Panc1 (cell line): ENCODE data around the gene POLD3.

ENCODE experiments used
- CTCF ChIP-seq: fragments of 450-650 bp; IDR thresholded peaks from 2 replicates; pipeline ENCODE4 v1.5.1; 2017; ENCODE audit warnings: mild to moderate bottlenecking
- POLR2AphosphoS5 ChIP-seq: IDR thresholded peaks from 2 replicates; pipeline ENCODE4 v1.6.1; 2012; ENCODE audit warnings: mild to moderate bottlenecking, low read depth, low read length, moderate library complexity
- SIN3A ChIP-seq: IDR thresholded peaks from 2 replicates; pipeline ENCODE4 v1.6.1; 2012; ENCODE audit warnings: low read depth, mild to moderate bottlenecking, low read length, moderate library complexity, borderline replicate concordance; ENCODE audit not compliant: insufficient read depth

- TF ChIP-seq CTCF (no peak), POLR2AphosphoS5 (no peak), SIN3A (no peak)
Measured at GRCh38 chr11:74581954-74582547, 10.3 kb upstream of the POLD3 start.
